GM23338 (cell line): ENCODE results near the gene GPR39. TPM values are rescaled to one million over a fixed set of nuclear protein-coding genes. Genes with fewer than 3 reads are reported as not detected.

Experiments used
- ATAC-seq: fragments of 200-7000 bp; cut with Tn5 transposase; 3 replicates; pipeline ENCODE4 v1.9.1; 2020
- DNase-seq: peaks from one replicate; pipeline ENCODE4 v3.0.0-alpha.2; 2015; ENCODE audit warnings: low spot score
- H2AFZ ChIP-seq: fragments of 200-600 bp; sonication (generic); 2 replicates; pipeline ENCODE4 v1.8.0; 2016; ENCODE audit warnings: antibody characterized with exemption, mild to moderate bottlenecking, moderate library complexity
- H3F3A ChIP-seq: fragments of 200-600 bp; sonication (generic); replicated peaks from 2 replicates; pipeline ENCODE4 v1.8.0; 2017; ENCODE audit warnings: antibody characterized with exemption, mixed run types, low read depth
- H3K27ac ChIP-seq: fragments of 200-600 bp; sonication (generic); 2 replicates; pipeline ENCODE4 v1.6.1; 2016; ENCODE audit warnings: low read depth
- H3K27me3 ChIP-seq: fragments of 200-600 bp; sonication (generic); 2 replicates; pipeline ENCODE4 v1.8.0; 2016; ENCODE audit warnings: mild to moderate bottlenecking, mixed run types, moderate library complexity; ENCODE audit not compliant: insufficient read depth
- H3K36me3 ChIP-seq: fragments of 200-600 bp; sonication (generic); 2 replicates; pipeline ENCODE4 v1.8.0; 2016; ENCODE audit warnings: mild to moderate bottlenecking; ENCODE audit not compliant: insufficient read depth
- H3K4me1 ChIP-seq: fragments of 200-600 bp; sonication (generic); 2 replicates; pipeline ENCODE4 v1.8.0; 2016; ENCODE audit warnings: mild to moderate bottlenecking, moderate library complexity; ENCODE audit not compliant: insufficient read depth
- H3K4me2 ChIP-seq: fragments of 200-600 bp; sonication (generic); 2 replicates; pipeline ENCODE4 v1.7.1; 2017; ENCODE audit warnings: mixed run types
- H3K4me3 ChIP-seq: fragments of 200-600 bp; sonication (generic); 2 replicates; pipeline ENCODE4 v1.6.1; 2016; ENCODE audit warnings: mixed run types
- H3K79me2 ChIP-seq: fragments of 200-600 bp; sonication (generic); replicated peaks from 2 replicates; pipeline ENCODE4 v1.8.0; 2017; ENCODE audit warnings: mild to moderate bottlenecking; ENCODE audit not compliant: insufficient read depth
- H3K9me2 ChIP-seq: fragments of 200-600 bp; sonication (generic); 2 replicates; pipeline ENCODE4 v1.8.0; 2017; ENCODE audit not compliant: insufficient read depth
- H4K20me1 ChIP-seq: fragments of 200-600 bp; sonication (generic); replicated peaks from 2 replicates; pipeline ENCODE4 v1.8.0; 2017; ENCODE audit warnings: mild to moderate bottlenecking; ENCODE audit not compliant: insufficient read depth
- H3K27ac Mint-ChIP-seq: 2 replicates; pipeline ENCODE4 v1.8.0; 2020; ENCODE audit warnings: inconsistent platforms, mild to moderate bottlenecking, moderate library complexity, mixed read lengths
- H3K27me3 Mint-ChIP-seq: 3 replicates; pipeline ENCODE4 v1.8.0; 2022; ENCODE audit warnings: low read depth, mild to moderate bottlenecking, moderate library complexity, mixed read lengths, inconsistent platforms; ENCODE audit not compliant: insufficient read depth, poor library complexity
- H3K36me3 Mint-ChIP-seq: 3 replicates; pipeline ENCODE4 v1.8.0; 2021; ENCODE audit warnings: low read depth, mild to moderate bottlenecking, inconsistent platforms, moderate library complexity, mixed read lengths
- H3K4me1 Mint-ChIP-seq: 3 replicates; pipeline ENCODE4 v1.8.0; 2020; ENCODE audit warnings: mild to moderate bottlenecking, inconsistent platforms, mixed read lengths
- H3K4me3 Mint-ChIP-seq: 3 replicates; pipeline ENCODE4 v1.8.0; 2021; ENCODE audit warnings: moderate library complexity, mild to moderate bottlenecking, inconsistent platforms, mixed read lengths
- H3K9me3 Mint-ChIP-seq: 3 replicates; pipeline ENCODE4 v1.8.0; 2020; ENCODE audit warnings: moderate library complexity, mild to moderate bottlenecking, inconsistent platforms, mixed read lengths
- CREB1 ChIP-seq: fragments of 250-450 bp; sonication (Bioruptor Pico); IDR thresholded peaks from 2 replicates; pipeline ENCODE4 v1.5.0; 2020; ENCODE audit warnings: low read depth, mild to moderate bottlenecking, moderate library complexity
- ETS1 ChIP-seq: IDR thresholded peaks from 2 replicates; pipeline ENCODE4 v1.6.1; 2016; ENCODE audit warnings: antibody characterized with exemption
- EZH2 ChIP-seq: fragments of 200-600 bp; sonication (generic); IDR thresholded peaks from one replicate; pipeline ENCODE4 v1.8.0; 2017; ENCODE audit warnings: antibody characterized with exemption, mild to moderate bottlenecking, low read depth; ENCODE audit not compliant: unreplicated experiment
- EZH2phosphoT487 ChIP-seq: fragments of 200-600 bp; sonication (generic); IDR thresholded peaks from one replicate; pipeline ENCODE4 v1.8.1; 2018; ENCODE audit warnings: antibody characterized with exemption; ENCODE audit not compliant: unreplicated experiment
- JUNB ChIP-seq: IDR thresholded peaks from one replicate; pipeline ENCODE4 v1.6.1; 2016; ENCODE audit warnings: antibody characterized with exemption; ENCODE audit not compliant: unreplicated experiment
- NANOG ChIP-seq: IDR thresholded peaks from 2 replicates; pipeline ENCODE4 v1.6.1; 2016; ENCODE audit warnings: antibody characterized with exemption, borderline replicate concordance
- POLR2AphosphoS5 ChIP-seq: IDR thresholded peaks from 2 replicates; pipeline ENCODE4 v1.6.1; 2016; ENCODE audit warnings: antibody characterized with exemption, low read depth
- REST ChIP-seq: IDR thresholded peaks from one replicate; pipeline ENCODE4 v1.6.1; 2018; ENCODE audit warnings: antibody characterized with exemption; ENCODE audit not compliant: unreplicated experiment
- STAT1 ChIP-seq: IDR thresholded peaks from one replicate; pipeline ENCODE4 v1.6.1; 2016; ENCODE audit warnings: antibody characterized with exemption; ENCODE audit not compliant: unreplicated experiment
- ZNF114 ChIP-seq: fragments of 250-450 bp; sonication (Bioruptor Pico); IDR thresholded peaks from 2 replicates; pipeline ENCODE4 v1.5.0; 2020; ENCODE audit warnings: mild to moderate bottlenecking, moderate library complexity
- ZNF331 ChIP-seq: fragments of 250-450 bp; sonication (Bioruptor Pico); IDR thresholded peaks from 2 replicates; pipeline ENCODE4 v1.5.0; 2020; ENCODE audit warnings: low read depth, mild to moderate bottlenecking, moderate library complexity
- ZNF462 ChIP-seq: fragments of 250-450 bp; sonication (Bioruptor Pico); IDR thresholded peaks from 2 replicates; pipeline ENCODE4 v1.5.0; 2020; ENCODE audit warnings: mild to moderate bottlenecking, moderate library complexity
- polyA plus RNA-seq: library from polyadenylated mRNA; unstranded; fragments of >200 nt; fragmentation: Nextera tagmentation; extraction: Ambion mirVana; gene quantifications from 2 replicates; pipeline ENCODE4 v1.2.1, GENCODE V29; 2016
- total RNA-seq: library from RNA; depleted of rRNA; stranded (reverse); fragments of >200 nt; shearing (Covaris generic); gene quantifications from 2 replicates; pipeline ENCODE4 v1.2.3, GENCODE V29; 2014
- TF ChIP-seq, protein P1 (sequence below), 2 experiments: fragments of 200-600 bp in 1 of 2; sonication (generic) in 1 of 2; conservative IDR thresholded peaks; 2 replicates each; pipeline versions ENCODE4 v1.5.1 to v1.6.1; 2016 to 2017; ENCODE audit warnings: antibody characterized with exemption in 2 of 2, low read depth in 2 of 2, mild to moderate bottlenecking in 2 of 2, moderate library complexity in 1 of 2

Gene GPR39
- total and polyA plus RNA-seq, 2 experiments from 2014 or later: 0.55 to 1.9 TPM

GRCh38 chr2:132581991-132582738 lies 165.6 kb downstream of the GPR39 start:
- Histone ChIP-seq H3F3A (no peaks in the 10 kb centered on the region), H3K36me3 (no peaks in the 10 kb centered on the region), H3K4me2 (peak overlapping the region; percentile 41; the same call in 1 of the 2 replicates), H2AFZ (peak overlapping the region; percentile 89), H3K4me1 (peaks cover 22% of the 10 kb centered on the region), H3K4me3 (no peak overlapping the region), H4K20me1 (no peaks in the 10 kb centered on the region), H3K27ac (no peak overlapping the region), H3K27me3 (no peaks in the 10 kb centered on the region), H3K79me2 (no peaks in the 10 kb centered on the region), H3K9me2 (no peaks in the 10 kb centered on the region)
- no peaks in the 10 kb centered on the region for H3K36me3 Mint-ChIP-seq
- no peak overlapping the region for H3K27ac Mint-ChIP-seq
- no peaks in the 10 kb centered on the region for H3K9me3 Mint-ChIP-seq
- DNase-seq: no peak
- H3K27me3 Mint-ChIP-seq: peaks cover 6% of the 10 kb centered on the region
- TF ChIP-seq NANOG: no peak
- TF ChIP-seq ZNF462 (CRISPR knock-in tag): no peak
- TF ChIP-seq REST: no peak
- TF ChIP-seq, protein P1, sequence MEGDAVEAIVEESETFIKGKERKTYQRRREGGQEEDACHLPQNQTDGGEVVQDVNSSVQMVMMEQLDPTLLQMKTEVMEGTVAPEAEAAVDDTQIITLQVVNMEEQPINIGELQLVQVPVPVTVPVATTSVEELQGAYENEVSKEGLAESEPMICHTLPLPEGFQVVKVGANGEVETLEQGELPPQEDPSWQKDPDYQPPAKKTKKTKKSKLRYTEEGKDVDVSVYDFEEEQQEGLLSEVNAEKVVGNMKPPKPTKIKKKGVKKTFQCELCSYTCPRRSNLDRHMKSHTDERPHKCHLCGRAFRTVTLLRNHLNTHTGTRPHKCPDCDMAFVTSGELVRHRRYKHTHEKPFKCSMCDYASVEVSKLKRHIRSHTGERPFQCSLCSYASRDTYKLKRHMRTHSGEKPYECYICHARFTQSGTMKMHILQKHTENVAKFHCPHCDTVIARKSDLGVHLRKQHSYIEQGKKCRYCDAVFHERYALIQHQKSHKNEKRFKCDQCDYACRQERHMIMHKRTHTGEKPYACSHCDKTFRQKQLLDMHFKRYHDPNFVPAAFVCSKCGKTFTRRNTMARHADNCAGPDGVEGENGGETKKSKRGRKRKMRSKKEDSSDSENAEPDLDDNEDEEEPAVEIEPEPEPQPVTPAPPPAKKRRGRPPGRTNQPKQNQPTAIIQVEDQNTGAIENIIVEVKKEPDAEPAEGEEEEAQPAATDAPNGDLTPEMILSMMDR (conservative IDR thresholded peaks at IDR 0.05; ENCODE audit: low read depth in 2 of 2): no peak; a peak in 1 of 4 replicates
- no peak for TF ChIP-seq EZH2phosphoT487
- TF ChIP-seq ETS1: no peak
- no peak for TF ChIP-seq POLR2AphosphoS5
- TF ChIP-seq STAT1: no peak
- TF ChIP-seq JUNB: no peak
- TF ChIP-seq ZNF331 (CRISPR knock-in tag): no peak
- TF ChIP-seq ZNF114 (CRISPR knock-in tag): no peak
- TF ChIP-seq EZH2: no peak
- no peak for TF ChIP-seq CREB1 (CRISPR knock-in tag)
- H3K4me3 Mint-ChIP-seq: no peak overlapping the region
- ATAC-seq: peak; percentile 54
- peaks cover 19% of the 10 kb centered on the region for H3K4me1 Mint-ChIP-seq
